SK-N-MC (cell line): ENCODE results near the gene LCE1F.

Experiments
- EZH2 ChIP-seq: fragments of 200-600 bp; sonication (generic); IDR thresholded peaks from one replicate; pipeline ENCODE4 v1.6.1; 2017; ENCODE audit warnings: antibody characterized with exemption
- POLR2AphosphoS5 ChIP-seq: IDR thresholded peaks from 2 replicates; pipeline ENCODE4 v1.6.1; 2012; ENCODE audit warnings: mild to moderate bottlenecking, low read depth, low read length, borderline replicate concordance

DNA sequence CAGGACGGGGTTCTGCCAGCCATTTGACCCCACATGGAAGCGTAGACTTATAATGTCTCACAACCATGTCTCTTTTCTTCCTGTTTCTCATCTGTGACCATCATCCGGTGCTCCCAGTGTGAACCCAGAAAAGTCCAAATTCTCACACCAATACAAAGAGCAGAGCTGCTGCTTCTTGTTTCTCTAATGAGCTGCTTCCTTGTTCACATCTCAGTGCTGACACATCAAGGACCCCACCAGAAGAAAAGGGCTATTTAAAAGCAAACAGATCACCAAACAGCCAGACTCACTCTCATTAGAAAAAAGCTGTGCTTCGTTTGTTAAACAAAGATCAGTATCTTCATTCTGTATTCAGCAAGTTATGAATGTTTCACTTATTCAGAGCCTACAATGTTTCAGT lies 20.7 kb downstream of the LCE1F start:
- no peak for TF ChIP-seq POLR2AphosphoS5
- TF ChIP-seq EZH2 = no peak
